Suprapubic skin (tissue), 3 donors: ENCODE measurements around the gene TTLL5.

Experiments
- POLR2A ChIP-seq, 2 donors: fragments of 450-650 bp; IDR thresholded peaks; one replicate each; pipeline ENCODE4 v1.6.1; 2017; ENCODE audit warnings: antibody characterized with exemption in 2 of 2, mild to moderate bottlenecking in 2 of 2, moderate library complexity in 2 of 2
- TF ChIP-seq, protein P1 (sequence below), 2 donors: fragments of 200-600 bp in 1 of 2; fragments of 450-650 bp in 1 of 2; sonication (generic) in 1 of 2; IDR thresholded peaks; one replicate each; pipeline ENCODE4 v1.5.1; 2016 to 2019; ENCODE audit warnings: antibody characterized with exemption in 2 of 2, mild to moderate bottlenecking in 1 of 2, moderate library complexity in 1 of 2

DNA sequence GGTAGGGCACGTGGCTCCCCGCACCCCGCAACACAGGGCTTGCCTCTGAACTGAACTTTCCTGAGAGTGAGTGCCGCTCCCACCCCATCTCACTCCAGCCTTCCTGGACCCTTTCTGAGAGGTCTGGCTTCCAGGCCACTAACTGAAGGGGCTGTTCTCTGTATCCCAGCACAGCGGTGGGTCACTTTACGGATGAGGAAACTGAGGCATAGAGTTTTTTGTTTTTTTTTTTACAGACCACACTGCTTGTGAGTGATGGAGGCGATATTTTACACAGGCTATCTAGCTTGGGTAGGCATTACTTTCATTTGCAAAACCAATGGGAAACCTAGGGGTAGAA is 321.9 kb downstream of the TTLL5 start:
- TF ChIP-seq POLR2A (IDR thresholded peaks at IDR 0.05) = no peak
- TF ChIP-seq, protein P1, sequence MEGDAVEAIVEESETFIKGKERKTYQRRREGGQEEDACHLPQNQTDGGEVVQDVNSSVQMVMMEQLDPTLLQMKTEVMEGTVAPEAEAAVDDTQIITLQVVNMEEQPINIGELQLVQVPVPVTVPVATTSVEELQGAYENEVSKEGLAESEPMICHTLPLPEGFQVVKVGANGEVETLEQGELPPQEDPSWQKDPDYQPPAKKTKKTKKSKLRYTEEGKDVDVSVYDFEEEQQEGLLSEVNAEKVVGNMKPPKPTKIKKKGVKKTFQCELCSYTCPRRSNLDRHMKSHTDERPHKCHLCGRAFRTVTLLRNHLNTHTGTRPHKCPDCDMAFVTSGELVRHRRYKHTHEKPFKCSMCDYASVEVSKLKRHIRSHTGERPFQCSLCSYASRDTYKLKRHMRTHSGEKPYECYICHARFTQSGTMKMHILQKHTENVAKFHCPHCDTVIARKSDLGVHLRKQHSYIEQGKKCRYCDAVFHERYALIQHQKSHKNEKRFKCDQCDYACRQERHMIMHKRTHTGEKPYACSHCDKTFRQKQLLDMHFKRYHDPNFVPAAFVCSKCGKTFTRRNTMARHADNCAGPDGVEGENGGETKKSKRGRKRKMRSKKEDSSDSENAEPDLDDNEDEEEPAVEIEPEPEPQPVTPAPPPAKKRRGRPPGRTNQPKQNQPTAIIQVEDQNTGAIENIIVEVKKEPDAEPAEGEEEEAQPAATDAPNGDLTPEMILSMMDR (IDR thresholded peaks at IDR 0.05) = no peak
